Endodermal cell (in vitro differentiated cells): ENCODE measurements around the gene FHOD1. TPM values are rescaled to one million over a fixed set of nuclear protein-coding genes. Genes with fewer than 3 reads are reported as not detected.

Experiments used
- DNase-seq: peaks from one replicate; pipeline ENCODE4 v3.0.0-alpha.2; 2017
- H3K27ac ChIP-seq: 2 replicates; pipeline ENCODE4 v1.5.1; 2013; ENCODE audit warnings: mild to moderate bottlenecking, low read depth, low read length, moderate library complexity
- H3K27me3 ChIP-seq: 2 replicates; pipeline ENCODE4 v1.6.1; 2013; ENCODE audit warnings: mild to moderate bottlenecking, low read length, moderate library complexity; ENCODE audit not compliant: insufficient read depth, control insufficient read depth, poor library complexity, severe bottlenecking
- H3K36me3 ChIP-seq: 2 replicates; pipeline ENCODE4 v1.7.0; 2013; ENCODE audit warnings: mild to moderate bottlenecking, low read length, moderate library complexity; ENCODE audit not compliant: control insufficient read depth, insufficient read depth
- H3K4me1 ChIP-seq: one replicate; pipeline ENCODE4 v1.7.0; 2013; ENCODE audit warnings: low read length; ENCODE audit not compliant: control insufficient read depth, insufficient read depth
- H3K4me3 ChIP-seq: 2 replicates; pipeline ENCODE4 v1.5.1; 2013; ENCODE audit warnings: mild to moderate bottlenecking, low read length, moderate library complexity
- H3K9ac ChIP-seq: 2 replicates; pipeline ENCODE4 v1.6.1; 2013; ENCODE audit warnings: mild to moderate bottlenecking, low read length, moderate library complexity; ENCODE audit not compliant: poor library complexity, severe bottlenecking; ENCODE audit errors: extremely low read depth
- H3K9me3 ChIP-seq: 2 replicates; pipeline ENCODE4 v1.6.1; 2013; ENCODE audit warnings: mild to moderate bottlenecking, low read length, moderate library complexity; ENCODE audit not compliant: control insufficient read depth
- H3K27ac Mint-ChIP-seq: 2 replicates; pipeline ENCODE4 v1.8.0; 2020; ENCODE audit warnings: mixed read lengths
- H3K27me3 Mint-ChIP-seq: 2 replicates; pipeline ENCODE4 v1.8.0; 2021; ENCODE audit warnings: mild to moderate bottlenecking, mixed read lengths; ENCODE audit not compliant: insufficient read depth
- H3K36me3 Mint-ChIP-seq: 2 replicates; pipeline ENCODE4 v1.8.0; 2020; ENCODE audit warnings: low read depth, mixed read lengths
- H3K4me1 Mint-ChIP-seq: 2 replicates; pipeline ENCODE4 v1.8.0; 2020; ENCODE audit warnings: mixed read lengths
- H3K4me3 Mint-ChIP-seq: 2 replicates; pipeline ENCODE4 v1.8.0; 2020; ENCODE audit warnings: mild to moderate bottlenecking, moderate library complexity, mixed read lengths
- H3K9me3 Mint-ChIP-seq: 2 replicates; pipeline ENCODE4 v1.8.0; 2020; ENCODE audit warnings: mild to moderate bottlenecking, mixed read lengths
- CTCF ChIP-seq: fragments of 200-600 bp; sonication (generic); conservative IDR thresholded peaks from 2 replicates; pipeline ENCODE4 v1.5.0; 2021; ENCODE audit warnings: antibody characterized with exemption, mild to moderate bottlenecking
- WGBS, 2 experiments: methylation state at CpG; one replicate each; pipeline versions ENCODE4 v1.1.5 to v1.1.7; 2013; ENCODE audit warnings: missing lambda C conversion rate in 2 of 2, mixed read lengths in 1 of 2; ENCODE audit not compliant: insufficient coverage in 1 of 2, insufficient read length in 1 of 2; 5-methylcytosine and 5-hydroxymethylcytosine counted together
- total RNA-seq, 2 donors: library from RNA; stranded (reverse); fragmentation: NEBNext Ultra II Directional in 1 of 2; extraction: Animal tissue kit (Norgen Biotek cat#: 25700) in 1 of 2; gene quantifications; 2 replicates in 1 of 2; 3 replicates in 1 of 2; pipeline ENCODE4 v1.2.1, GENCODE V29; 2021

Gene FHOD1
- total RNA-seq, 2 donors from 2014 or later: 51.7 to 71.9 TPM

- DNase-seq: no peak
- Histone ChIP-seq H3K9me3 (no peaks in the 10 kb centered on the region), H3K9ac (no peak overlapping the region), H3K27ac (no peak overlapping the region), H3K4me1 (peaks cover 7% of the 10 kb centered on the region), H3K27me3 (no peaks in the 10 kb centered on the region), H3K36me3 (peaks cover 60% of the 10 kb centered on the region), H3K4me3 (no peak overlapping the region)
- no peaks in the 10 kb centered on the region for H3K27me3 Mint-ChIP-seq
- no peak overlapping the region for H3K27ac Mint-ChIP-seq
- H3K4me1 Mint-ChIP-seq: peaks cover 5% of the 10 kb centered on the region
- no peaks in the 10 kb centered on the region for H3K9me3 Mint-ChIP-seq
- H3K36me3 Mint-ChIP-seq: peaks cover 47% of the 10 kb centered on the region
- H3K4me3 Mint-ChIP-seq: peak overlapping the region; percentile 80
- WGBS, 2 experiments: 92 to 96% methylated on average over 2 to 6 of the region's 6 CpGs
- no peak for TF ChIP-seq CTCF
These were observed 53.0 kb downstream of the FHOD1 start for GRCh38 chr16:67194260-67194659.

- H3K4me1 ChIP-seq: peaks cover 7% of the 10 kb centered on the region
- peak overlapping the region; percentile 80 for H3K4me3 Mint-ChIP-seq
- no peak overlapping the region for H3K27ac ChIP-seq
- no peaks in the 10 kb centered on the region for H3K9me3 ChIP-seq
- H3K9me3 Mint-ChIP-seq: no peaks in the 10 kb centered on the region
- H3K27me3 ChIP-seq: no peaks in the 10 kb centered on the region
- peaks cover 5% of the 10 kb centered on the region for H3K4me1 Mint-ChIP-seq
- no peak overlapping the region for H3K9ac ChIP-seq
- H3K4me3 ChIP-seq: peak overlapping the region; percentile 99
- H3K27me3 Mint-ChIP-seq: no peaks in the 10 kb centered on the region
- no peak overlapping the region for H3K27ac Mint-ChIP-seq
- no peak for DNase-seq
- TF ChIP-seq CTCF: no peak
- H3K36me3 Mint-ChIP-seq: peaks cover 47% of the 10 kb centered on the region
- H3K36me3 ChIP-seq: peaks cover 55% of the 10 kb centered on the region
These were observed 53.7 kb downstream of the FHOD1 start for GRCh38 chr16:67193536-67193935.

GRCh38 chr16:67192781-67193361, 54.4 kb downstream of the FHOD1 start:
- H3K9me3 ChIP-seq: no peaks in the 10 kb centered on the region
- no peaks in the 10 kb centered on the region for H3K27me3 ChIP-seq
- Mint-ChIP-seq H3K4me3 (peak overlapping the region; percentile 80), H3K9me3 (no peaks in the 10 kb centered on the region), H3K4me1 (peaks cover 5% of the 10 kb centered on the region), H3K36me3 (peaks cover 43% of the 10 kb centered on the region), H3K27me3 (no peaks in the 10 kb centered on the region), H3K27ac (peak overlapping the region; percentile 85)
- WGBS, 2 experiments: 43 to 49% methylated on average over 17 of the region's 17 CpGs
- H3K27ac ChIP-seq: no peak overlapping the region
- H3K4me1 ChIP-seq: peaks cover 7% of the 10 kb centered on the region
- no peak for TF ChIP-seq CTCF
- H3K4me3 ChIP-seq: peak overlapping the region; percentile 99
- no peak for DNase-seq
- peaks cover 49% of the 10 kb centered on the region for H3K36me3 ChIP-seq
- H3K9ac ChIP-seq: peak overlapping the region; percentile 72
